ENCODE results near the gene SOCS4.

SOCS4 gene

DNA sequence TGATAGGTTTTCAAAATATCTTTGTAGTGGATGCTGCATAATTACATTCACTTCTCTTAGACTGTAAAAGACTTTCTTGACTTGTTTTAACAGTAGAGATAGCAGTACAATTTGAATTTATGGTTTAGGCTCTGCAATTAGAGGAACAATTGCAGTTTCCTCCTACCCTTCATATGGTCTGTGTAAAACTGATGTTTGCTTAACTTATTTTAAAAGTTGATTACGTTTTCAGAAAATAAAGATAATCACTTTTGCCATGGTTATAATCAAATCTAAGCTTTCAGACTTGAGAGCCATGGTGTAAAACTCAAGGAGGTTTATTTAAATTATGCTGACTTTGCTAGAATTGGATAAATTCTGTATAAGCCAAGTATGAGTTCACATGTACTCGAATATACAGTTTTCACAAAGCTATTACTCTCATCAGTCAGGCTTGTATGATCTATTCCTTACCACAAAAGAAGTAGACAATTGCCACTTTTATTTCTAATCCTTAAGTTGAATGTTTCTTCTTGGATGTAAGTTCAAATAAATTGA, 21.9 kb downstream of the SOCS4 start:
- TF ChIP-seq SPI1 (IDR thresholded peaks at IDR 0.05; ENCODE audit: low read depth, low read length) (no peak), PAX5 (IDR thresholded peaks at IDR 0.05; ENCODE audit: insufficient read depth, low read length, severe bottlenecking) (no peak), POLR2AphosphoS5 (IDR thresholded peaks at IDR 0.05; ENCODE audit: low read depth, low read length) (no peak), TAF1 (IDR thresholded peaks at IDR 0.05; ENCODE audit: low read depth, low read length) (no peak), POU2F2 (IDR thresholded peaks at IDR 0.05; ENCODE audit: low read depth, low read length) (no peak), POLR2A (IDR thresholded peaks at IDR 0.05; ENCODE audit: low read depth, low read length) (no peak)
- no peak for FAIRE-seq
- DNase-seq (ENCODE audit: insufficient read length, low spot score) = no peak

DNA sequence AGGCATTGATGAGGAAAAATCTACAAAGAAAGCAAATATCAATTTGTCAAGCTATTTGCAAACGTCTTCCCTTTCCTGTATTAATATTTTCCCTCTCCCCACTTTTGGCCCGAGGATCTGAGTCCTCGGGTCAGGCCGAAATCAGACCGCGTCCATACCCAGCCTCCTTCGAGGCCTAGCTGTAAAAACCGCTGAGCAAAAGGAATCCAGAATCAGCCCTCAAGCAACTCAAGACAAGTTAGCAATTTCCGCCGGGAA, 24.1 kb downstream of the SOCS4 start:
- TF ChIP-seq PAX5 (IDR thresholded peaks at IDR 0.05; ENCODE audit: insufficient read depth, low read length, severe bottlenecking) (no peak), POU2F2 (IDR thresholded peaks at IDR 0.05; ENCODE audit: low read depth, low read length) (no peak), POLR2A (IDR thresholded peaks at IDR 0.05; ENCODE audit: low read depth, low read length) (no peak), SPI1 (IDR thresholded peaks at IDR 0.05; ENCODE audit: low read depth, low read length) (no peak), POLR2AphosphoS5 (IDR thresholded peaks at IDR 0.05; ENCODE audit: low read depth, low read length) (no peak), TAF1 (IDR thresholded peaks at IDR 0.05; ENCODE audit: low read depth, low read length) (no peak)
- FAIRE-seq (no peak), DNase-seq (ENCODE audit: insufficient read length, low spot score) (no peak)

DNA sequence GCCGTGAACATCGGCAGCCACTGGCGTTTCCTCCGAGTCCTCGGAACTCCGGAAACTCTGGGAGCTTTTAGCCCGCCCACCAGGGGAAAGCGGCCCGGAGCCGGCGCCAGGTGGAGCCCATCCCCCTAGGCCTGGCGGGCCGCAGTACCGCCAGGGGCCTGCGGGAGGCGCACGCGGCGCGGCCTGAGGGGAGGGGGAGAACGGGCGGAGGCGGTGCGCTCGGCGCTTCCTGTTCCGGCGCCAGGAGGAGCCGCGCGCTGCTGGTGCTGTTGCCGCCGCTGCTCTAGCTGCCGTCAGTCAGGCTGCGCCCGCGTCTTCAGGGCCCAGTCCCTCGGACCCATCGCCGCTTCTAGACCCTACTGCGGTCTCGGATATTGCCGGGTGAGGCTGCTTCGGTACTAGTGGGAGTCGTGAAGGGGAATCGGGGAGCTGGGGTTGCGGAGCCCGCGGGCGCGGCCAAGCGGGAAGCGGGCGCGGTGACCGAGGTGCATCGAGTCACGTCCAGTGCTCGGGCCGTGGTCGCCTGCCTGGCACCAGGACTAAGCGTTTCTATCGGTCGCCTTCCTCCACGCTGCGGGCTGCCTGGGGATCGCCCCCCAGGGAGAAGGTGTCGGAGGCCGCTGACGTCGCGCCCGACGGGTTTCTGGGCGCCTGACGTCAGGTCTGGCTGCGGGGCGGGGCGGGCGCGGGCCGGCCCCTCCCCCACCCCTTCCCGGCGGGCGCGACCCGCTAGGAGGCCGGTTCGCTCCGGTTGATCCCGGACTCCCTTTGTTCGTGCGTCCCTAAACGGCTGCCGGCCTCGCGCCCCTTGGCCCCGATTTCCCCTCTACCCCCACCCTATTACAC, 24.6 kb downstream of the SOCS4 start, which contains the start of gene MAPK1IP1L:
Gene MAPK1IP1L, plus strand, starts transcription at position 225 of the 846 bp plus-strand sequence. CDS start 10,037 bp downstream, outside the sequence.
- TF ChIP-seq SPI1 (IDR thresholded peaks at IDR 0.05; ENCODE audit: low read depth, low read length) (peak; percentile 27; the same call in 1 of the 2 replicates), POU2F2 (IDR thresholded peaks at IDR 0.05; ENCODE audit: low read depth, low read length) (peak; percentile 68), POLR2AphosphoS5 (IDR thresholded peaks at IDR 0.05; ENCODE audit: low read depth, low read length) (peak; percentile 98), POLR2A (IDR thresholded peaks at IDR 0.05; ENCODE audit: low read depth, low read length) (peak; percentile 96), TAF1 (IDR thresholded peaks at IDR 0.05; ENCODE audit: low read depth, low read length) (peak; percentile 84), PAX5 (IDR thresholded peaks at IDR 0.05; ENCODE audit: insufficient read depth, low read length, severe bottlenecking) (peak; percentile 67)
- peak; percentile 98 for FAIRE-seq
- peak; percentile 87 for DNase-seq (ENCODE audit: insufficient read length, low spot score)

DNA sequence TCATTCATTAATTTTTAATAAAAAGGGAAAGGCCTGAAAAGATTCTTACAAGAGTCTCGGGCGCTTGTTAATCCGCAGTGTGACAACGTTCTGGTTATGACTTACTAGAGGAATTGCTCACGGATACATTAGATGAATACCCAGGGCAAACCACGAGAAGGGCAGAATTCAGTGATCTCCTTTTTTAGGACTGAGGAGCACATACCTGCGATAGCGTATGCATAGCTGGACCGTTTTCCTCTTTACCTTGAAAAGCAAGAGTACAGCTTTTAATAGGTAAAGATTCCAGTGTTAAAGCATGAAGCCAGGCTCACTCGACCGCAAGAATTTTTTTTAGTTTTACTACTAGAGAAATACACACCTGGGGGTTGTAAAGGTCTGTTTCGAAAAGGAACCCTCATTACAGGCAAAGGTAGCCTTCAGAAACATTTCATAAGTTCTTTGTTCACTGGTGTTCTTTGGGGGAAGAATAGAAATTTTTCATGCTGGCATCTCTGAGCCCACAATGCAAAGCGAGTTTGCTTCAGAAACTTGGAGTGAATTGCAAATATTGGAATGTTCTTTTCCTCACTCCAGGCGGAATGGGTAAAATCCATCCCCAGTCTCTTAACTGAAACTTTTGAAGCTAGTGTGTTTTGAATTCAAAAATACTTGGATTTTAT, 25.4 kb downstream of the SOCS4 start:
- DNase-seq (ENCODE audit: insufficient read length, low spot score) (no peak), FAIRE-seq (no peak)
- TF ChIP-seq SPI1 (IDR thresholded peaks at IDR 0.05; ENCODE audit: low read depth, low read length) (no peak), POLR2A (IDR thresholded peaks at IDR 0.05; ENCODE audit: low read depth, low read length) (no peak), POU2F2 (IDR thresholded peaks at IDR 0.05; ENCODE audit: low read depth, low read length) (no peak), PAX5 (IDR thresholded peaks at IDR 0.05; ENCODE audit: insufficient read depth, low read length, severe bottlenecking) (no peak), POLR2AphosphoS5 (IDR thresholded peaks at IDR 0.05; ENCODE audit: low read depth, low read length) (no peak), TAF1 (IDR thresholded peaks at IDR 0.05; ENCODE audit: low read depth, low read length) (no peak)

DNA sequence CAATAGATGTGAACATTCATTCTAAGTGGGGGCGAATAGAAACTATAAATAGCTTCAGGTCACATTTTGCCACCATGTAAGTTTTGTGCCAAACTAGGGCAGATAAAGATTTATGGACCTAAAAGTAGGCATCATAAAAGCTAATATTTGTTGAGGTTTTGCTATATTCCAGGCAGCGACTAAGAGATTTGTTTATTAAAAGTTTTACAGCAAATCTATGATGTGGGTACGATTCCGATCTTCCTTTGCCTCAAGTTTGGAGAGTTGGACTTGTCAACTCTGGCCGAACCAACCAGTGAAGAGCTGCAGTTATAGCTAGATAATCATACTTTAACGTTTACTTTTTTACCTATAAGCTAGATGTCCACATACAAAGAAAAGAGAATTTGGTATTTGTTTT, 26.0 kb downstream of the SOCS4 start:
- FAIRE-seq (peak; percentile 41), DNase-seq (ENCODE audit: insufficient read length, low spot score) (no peak)
- TF ChIP-seq SPI1 (IDR thresholded peaks at IDR 0.05; ENCODE audit: low read depth, low read length) (no peak), TAF1 (IDR thresholded peaks at IDR 0.05; ENCODE audit: low read depth, low read length) (no peak), PAX5 (IDR thresholded peaks at IDR 0.05; ENCODE audit: insufficient read depth, low read length, severe bottlenecking) (no peak), POU2F2 (IDR thresholded peaks at IDR 0.05; ENCODE audit: low read depth, low read length) (no peak), POLR2A (IDR thresholded peaks at IDR 0.05; ENCODE audit: low read depth, low read length) (no peak), POLR2AphosphoS5 (IDR thresholded peaks at IDR 0.05; ENCODE audit: low read depth, low read length) (no peak)

DNA sequence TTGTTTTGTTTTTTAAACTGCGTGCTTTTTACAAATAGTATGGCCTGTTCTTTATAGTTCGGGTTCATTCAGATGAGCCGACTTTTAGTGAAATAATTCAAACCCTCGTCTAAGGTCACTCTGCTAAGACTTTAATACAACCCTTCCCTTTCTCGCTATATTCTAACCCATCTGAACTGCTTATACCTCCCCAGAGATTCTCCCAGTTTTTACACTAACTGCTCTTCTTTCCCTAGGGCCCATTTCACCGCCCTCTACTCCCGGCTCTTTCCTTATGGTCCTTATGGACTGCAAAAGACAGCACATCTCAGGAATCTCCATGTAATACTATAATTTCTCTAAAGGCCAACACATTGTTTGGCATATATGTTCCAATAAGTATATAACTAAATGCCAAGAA, 26.5 kb downstream of the SOCS4 start:
- no peak for DNase-seq (ENCODE audit: insufficient read length, low spot score)
- no peak for TF ChIP-seq SPI1 (IDR thresholded peaks at IDR 0.05; ENCODE audit: low read depth, low read length)
- no peak for TF ChIP-seq POU2F2 (IDR thresholded peaks at IDR 0.05; ENCODE audit: low read depth, low read length)
- TF ChIP-seq PAX5 (IDR thresholded peaks at IDR 0.05; ENCODE audit: insufficient read depth, low read length, severe bottlenecking) = no peak
- FAIRE-seq = no peak

DNA sequence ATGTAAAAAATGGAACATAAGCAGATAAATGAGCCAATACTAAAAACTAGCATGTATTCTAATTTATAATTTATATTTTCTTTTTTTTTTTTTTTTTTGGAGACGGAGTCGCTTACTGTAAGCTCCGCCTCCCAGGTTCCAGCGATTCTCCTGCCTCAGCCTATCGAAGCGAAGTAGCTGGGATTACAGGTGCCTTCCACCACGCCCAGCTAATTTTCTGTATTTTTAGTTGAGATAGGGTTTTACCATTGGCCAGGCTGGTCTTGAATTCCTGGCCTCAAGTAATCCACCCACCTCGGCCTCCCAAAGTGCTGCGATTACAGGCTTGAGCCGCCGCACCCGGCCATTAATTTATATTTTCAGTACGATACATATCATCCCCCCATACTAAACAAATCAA, 27.1 kb downstream of the SOCS4 start:
- no peak for TF ChIP-seq POLR2A (IDR thresholded peaks at IDR 0.05; ENCODE audit: low read depth, low read length)
- no peak for TF ChIP-seq POU2F2 (IDR thresholded peaks at IDR 0.05; ENCODE audit: low read depth, low read length)
- no peak for TF ChIP-seq SPI1 (IDR thresholded peaks at IDR 0.05; ENCODE audit: low read depth, low read length)
- no peak for TF ChIP-seq POLR2AphosphoS5 (IDR thresholded peaks at IDR 0.05; ENCODE audit: low read depth, low read length)
- TF ChIP-seq TAF1 (IDR thresholded peaks at IDR 0.05; ENCODE audit: low read depth, low read length) = no peak
- TF ChIP-seq PAX5 (IDR thresholded peaks at IDR 0.05; ENCODE audit: insufficient read depth, low read length, severe bottlenecking) = no peak
- DNase-seq (ENCODE audit: insufficient read length, low spot score) (no peak), FAIRE-seq (no peak)

DNA sequence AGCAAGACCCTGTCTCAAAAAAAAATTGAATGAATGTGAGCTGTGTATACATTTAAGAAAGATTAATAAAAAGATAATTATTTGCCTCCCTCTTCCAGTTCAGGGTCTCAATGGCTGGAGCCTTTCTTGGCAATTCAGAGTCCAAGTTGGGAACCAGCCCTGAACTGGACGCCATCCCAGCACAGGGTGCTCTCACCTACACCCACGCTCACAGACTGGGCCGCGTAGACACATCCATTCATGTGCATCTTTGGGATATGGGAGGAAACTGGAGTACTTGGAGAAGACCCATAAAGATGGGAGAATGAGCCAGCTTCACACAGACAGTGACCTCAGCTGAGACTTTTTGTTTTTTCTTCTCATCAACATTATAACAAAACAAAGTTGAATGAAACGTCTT, 30.9 kb downstream of the SOCS4 start:
- TF ChIP-seq POLR2A (IDR thresholded peaks at IDR 0.05; ENCODE audit: low read depth, low read length) (no peak), PAX5 (IDR thresholded peaks at IDR 0.05; ENCODE audit: insufficient read depth, low read length, severe bottlenecking) (no peak), SPI1 (IDR thresholded peaks at IDR 0.05; ENCODE audit: low read depth, low read length) (no peak), TAF1 (IDR thresholded peaks at IDR 0.05; ENCODE audit: low read depth, low read length) (no peak), POU2F2 (IDR thresholded peaks at IDR 0.05; ENCODE audit: low read depth, low read length) (no peak), POLR2AphosphoS5 (IDR thresholded peaks at IDR 0.05; ENCODE audit: low read depth, low read length) (no peak)
- FAIRE-seq = no peak
- DNase-seq (ENCODE audit: insufficient read length, low spot score) = no peak

DNA sequence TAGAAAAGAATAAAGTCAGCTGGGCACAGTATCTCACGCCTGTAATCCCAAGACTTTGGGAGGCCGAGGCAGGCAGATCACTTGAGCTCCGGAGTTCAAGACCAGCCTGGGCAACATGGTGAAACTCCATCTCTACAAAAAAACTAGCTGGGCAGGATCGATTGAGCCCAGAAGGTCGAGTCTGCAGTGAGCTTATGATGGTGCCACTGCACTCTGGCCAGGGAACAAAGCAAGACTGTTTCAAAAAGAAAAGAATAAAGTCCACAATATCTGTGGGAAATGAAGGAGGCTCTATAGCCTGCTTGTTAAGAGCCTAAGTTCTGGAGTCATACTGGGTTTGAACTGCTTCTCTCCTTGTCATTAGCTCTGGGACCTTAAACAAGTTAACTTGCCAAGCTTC, 32.3 kb downstream of the SOCS4 start:
- TF ChIP-seq POLR2A (IDR thresholded peaks at IDR 0.05; ENCODE audit: low read depth, low read length) (no peak), POLR2AphosphoS5 (IDR thresholded peaks at IDR 0.05; ENCODE audit: low read depth, low read length) (no peak), SPI1 (IDR thresholded peaks at IDR 0.05; ENCODE audit: low read depth, low read length) (no peak), TAF1 (IDR thresholded peaks at IDR 0.05; ENCODE audit: low read depth, low read length) (no peak), POU2F2 (IDR thresholded peaks at IDR 0.05; ENCODE audit: low read depth, low read length) (no peak), PAX5 (IDR thresholded peaks at IDR 0.05; ENCODE audit: insufficient read depth, low read length, severe bottlenecking) (no peak)
- FAIRE-seq = no peak
- DNase-seq (ENCODE audit: insufficient read length, low spot score) = no peak
